NCI-H446 treated with DMSO at 0.1 percent for 48 hours (cell line): Measurements from ENCODE around the gene PAPPA.

ENCODE experiments used
- DNase-seq: peaks from one replicate; lab custom pipeline; 2025; lab: John Stamatoyannopoulos, UW

PAPPA gene

DNA sequence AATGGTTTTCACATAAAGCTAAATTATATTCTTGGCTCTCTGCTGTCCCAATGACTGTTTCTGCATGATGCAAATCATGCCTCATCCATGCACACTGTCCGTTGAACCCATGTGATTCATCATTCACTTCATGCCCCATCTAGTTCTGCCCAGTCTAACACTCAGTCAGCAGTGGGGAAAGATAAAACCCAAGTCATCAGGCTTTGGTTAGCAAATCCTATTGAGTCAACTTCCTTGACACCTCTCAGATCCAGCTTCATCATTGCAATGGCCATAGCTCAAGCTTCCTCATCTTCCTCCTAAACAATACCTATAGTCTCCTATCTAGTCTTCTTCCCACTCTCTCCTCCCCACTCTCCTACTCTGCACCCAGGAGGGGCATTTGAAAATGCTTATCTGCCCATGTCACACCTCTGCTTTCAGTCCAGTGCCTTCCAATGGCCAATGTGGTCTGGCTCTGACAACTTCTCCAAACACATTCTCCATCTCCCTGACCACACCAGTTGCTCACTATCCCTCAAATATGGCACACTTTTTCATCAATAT lies 267.5 kb downstream of the PAPPA start:
- no peak for DNase-seq

DNA sequence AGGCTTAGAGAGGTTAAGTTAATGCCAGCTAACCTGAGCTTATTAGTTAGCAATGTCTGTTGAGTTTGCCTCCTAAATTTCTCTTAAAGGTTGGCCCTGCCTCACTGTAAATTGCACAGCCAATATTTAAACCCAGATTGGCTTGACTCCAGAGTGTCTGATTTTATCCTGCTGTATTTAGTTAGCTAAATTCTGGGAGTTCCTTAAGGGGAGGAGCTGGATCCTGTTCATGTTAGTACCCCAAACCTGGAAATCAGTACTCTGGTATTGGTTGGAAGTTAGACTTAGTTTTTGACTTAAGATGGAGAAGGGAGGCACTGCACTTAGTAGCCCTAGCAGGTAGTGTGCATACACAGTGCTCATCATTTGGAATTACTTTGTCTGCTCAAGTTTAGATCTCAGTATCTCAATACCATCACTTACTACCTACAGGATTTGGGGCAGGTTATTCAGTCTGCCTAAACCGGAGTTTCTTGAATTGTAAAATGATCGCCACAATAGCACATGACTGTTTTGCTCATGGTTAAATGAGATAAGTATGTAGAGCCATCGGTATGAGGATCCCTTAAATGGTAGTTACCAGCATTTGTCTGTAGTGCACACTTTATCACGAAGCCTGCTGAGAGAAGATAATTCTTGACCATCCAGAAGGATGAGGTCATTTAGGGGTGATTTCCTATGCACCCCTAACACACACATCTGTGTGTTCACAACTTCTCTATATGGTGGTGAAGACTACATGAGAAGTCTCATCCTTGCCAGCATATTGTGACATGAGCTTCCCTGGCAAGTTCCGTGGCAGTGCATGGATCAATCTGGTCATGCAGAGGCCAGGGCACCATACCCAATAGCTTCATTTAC lies 268.8 kb downstream of the PAPPA start:
- DNase-seq = no peak

DNA sequence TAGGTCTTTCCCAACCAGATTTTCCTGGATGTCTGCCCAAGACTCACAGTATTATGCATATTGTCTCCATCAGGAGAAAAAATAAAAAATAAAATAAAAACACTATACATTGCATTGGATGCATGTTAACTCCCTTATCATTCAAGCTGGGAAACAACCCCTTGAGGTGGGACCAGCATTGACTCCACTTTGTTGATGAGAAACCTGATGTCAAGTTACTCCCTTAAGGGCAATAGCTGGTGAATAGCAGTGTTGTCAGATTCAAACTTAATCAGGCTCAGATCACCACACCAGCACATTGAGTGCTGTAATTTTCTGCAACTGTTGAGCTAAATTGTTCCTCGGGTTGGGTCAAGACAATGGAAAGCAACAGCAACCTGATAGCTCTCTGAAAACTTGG lies 269.6 kb downstream of the PAPPA start:
- no peak for DNase-seq

DNA sequence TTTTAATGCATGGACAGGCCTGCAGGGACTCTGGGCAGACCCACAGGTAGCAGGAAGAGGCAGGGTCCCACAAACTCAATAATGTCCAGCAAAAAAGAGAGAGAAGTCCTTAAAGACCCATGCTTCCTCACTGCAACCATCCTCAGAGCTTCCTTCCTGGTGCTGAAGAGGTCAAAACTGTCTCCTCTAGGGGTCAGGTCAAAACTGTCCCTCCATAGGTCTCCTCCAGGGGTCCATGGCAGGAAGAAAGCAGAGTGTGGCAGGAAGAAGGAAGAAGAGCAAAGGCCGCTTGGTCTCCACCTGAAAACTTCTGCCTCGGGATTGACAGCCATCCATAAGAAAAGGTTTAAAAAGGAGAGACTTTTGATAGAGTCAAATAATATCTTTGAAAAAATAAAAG lies 271.7 kb downstream of the PAPPA start:
- no peak for DNase-seq

DNA sequence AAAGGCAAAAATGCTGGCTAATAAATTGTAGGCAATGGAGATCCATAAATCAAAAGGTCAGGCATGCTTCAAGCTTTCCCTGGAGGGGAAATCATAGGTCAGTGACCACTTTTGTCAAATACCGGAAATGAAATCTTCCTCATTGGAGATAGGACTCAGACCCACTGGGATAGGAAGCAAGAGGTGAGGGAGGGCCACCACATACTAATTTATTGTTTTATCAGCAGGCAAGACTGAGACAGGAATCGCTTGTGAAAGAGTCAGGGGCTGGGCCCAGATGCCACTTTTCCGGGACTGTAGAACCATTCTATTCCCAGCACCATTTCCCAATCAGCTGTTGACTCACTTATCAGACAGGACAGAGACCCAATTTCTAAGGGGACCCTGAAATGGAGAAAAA lies 277.3 kb downstream of the PAPPA start:
- no peak for DNase-seq

DNA sequence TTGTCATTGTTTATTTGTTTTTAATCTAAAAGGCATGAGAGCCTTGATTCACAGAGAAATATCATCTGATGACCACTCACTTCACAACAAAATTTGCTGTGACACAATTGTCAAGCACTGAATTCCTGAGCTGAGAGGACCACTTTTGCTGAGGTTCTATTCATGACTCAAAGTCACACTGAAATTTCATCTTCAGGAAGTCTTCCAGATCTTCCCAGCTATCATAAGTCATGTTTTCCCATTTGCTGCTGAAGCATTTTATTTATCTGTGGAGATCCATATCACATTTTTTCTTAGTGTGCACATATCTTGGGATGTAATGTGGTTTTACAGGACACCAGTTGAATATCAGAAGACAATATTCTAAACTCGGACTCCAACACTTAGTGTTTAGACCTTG lies 278.5 kb downstream of the PAPPA start:
- DNase-seq = no peak

DNA sequence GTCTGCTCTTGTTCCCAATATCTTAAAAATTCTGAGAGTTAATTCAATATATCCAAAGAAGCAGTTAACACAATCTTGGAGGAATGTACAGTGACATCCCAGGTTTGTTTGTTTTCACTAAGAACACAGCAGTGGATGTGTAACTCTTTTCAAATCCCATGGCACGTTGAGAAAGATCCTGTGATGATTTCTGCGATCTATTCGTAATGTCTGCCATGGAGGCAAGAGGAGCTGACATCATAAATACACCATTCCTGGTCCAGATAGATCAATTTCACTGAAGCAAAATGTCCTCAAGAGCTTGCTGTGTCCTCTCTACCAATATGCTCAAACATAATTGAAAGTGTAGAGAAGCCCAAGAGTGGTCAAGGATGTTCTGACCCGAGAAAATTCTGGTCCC lies 280.7 kb downstream of the PAPPA start:
- no peak for DNase-seq

DNA sequence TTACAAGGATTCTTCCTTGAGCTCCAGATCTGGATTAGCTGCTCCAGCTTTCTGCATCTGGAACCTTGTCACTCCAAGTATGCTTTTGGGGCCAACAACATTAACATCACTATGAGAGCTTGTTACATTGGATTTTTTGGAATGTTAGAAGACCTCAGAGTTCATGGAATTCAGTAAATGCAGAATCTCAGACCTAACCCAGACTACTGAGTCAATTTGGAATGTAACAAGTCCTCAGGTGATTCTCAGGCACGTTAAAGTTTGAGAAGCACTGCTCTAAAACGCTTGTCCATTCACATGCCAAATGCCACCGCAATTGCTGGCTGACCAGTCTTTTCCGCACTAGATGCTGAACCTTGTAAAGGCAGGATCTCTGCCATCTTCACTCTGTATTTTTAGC lies 282.1 kb downstream of the PAPPA start:
- no peak for DNase-seq

DNA sequence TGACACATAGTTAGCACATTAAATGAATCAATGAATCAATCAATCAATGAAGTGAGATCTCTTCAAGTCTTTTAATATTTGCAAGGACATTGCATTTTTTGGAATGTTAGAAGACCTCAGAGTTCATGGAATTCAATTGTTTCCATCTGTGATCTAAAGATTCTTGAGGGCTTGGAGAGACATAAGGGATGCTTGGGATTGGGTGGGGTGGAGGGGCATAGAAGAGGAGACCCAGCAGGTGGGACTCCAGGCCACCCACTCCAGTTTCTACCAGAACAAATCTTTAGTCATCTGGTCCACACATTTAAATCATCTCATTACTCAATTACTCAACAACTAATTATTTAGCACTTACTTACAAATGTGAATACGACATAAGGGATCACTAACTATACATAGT lies 282.5 kb downstream of the PAPPA start:
- DNase-seq = no peak

DNA sequence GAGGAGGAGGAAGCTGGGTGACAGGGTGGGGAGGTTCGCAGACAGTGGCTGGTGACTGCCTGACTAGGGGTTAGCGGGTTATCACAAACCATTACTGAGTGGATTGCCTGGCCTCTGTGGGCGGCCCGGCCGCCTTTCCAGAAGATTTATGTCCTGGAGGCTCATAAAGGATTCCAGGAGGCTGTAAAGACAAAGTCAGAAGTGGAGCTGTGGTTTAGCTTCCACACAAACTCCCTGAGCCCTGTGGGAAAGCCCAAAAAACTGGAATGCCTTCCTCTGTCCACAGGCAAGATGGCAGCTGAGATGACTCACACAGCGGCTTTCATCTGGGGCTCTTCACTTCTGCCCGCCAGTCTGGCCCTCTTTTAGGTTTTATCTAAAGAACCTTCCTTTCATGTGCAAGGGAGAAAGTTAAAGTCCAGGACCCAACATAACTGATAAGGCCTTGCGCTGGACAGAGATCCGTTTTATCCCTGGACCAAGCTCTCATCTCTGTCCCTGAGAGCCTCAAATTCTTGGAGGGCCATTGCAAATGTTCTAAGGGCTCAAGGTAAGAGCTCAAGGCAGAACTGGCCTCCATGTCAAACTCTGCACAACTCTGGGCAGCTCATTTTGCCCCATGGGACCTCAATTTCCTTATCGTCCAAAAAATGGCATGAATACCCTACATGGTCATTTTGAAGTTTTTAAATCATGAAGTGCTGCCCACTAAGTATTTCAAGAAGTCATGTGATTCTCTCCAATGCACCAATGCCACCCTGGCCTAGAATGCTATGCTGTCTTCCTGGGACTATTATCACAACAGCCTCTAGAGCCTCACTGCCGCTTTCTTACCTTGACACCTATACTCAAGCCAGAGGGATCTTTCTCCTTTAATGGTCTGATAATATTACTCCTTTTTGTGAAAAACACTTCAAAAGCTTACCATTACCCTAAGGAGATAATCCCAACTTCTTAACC lies 284.1 kb downstream of the PAPPA start:
- no peak for DNase-seq

DNA sequence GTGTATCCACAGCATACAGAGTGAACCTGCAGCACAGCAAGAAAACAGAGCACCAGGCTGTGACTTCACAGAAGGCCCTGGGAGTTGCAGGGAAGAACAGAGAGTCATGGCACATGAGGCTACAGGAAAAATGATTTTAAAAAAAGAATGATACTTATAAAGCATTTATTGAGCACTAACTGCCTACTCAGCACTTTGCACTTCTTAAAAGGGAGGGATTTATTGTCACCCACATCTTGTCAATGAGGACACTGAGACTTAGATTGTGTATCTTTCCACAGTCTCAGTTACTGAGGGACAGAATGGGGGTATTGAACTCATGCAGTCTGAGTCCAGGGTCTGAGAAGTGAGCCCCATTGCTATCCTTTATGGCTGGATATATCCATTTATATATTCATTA lies 288.9 kb downstream of the PAPPA start:
- DNase-seq = no peak

DNA sequence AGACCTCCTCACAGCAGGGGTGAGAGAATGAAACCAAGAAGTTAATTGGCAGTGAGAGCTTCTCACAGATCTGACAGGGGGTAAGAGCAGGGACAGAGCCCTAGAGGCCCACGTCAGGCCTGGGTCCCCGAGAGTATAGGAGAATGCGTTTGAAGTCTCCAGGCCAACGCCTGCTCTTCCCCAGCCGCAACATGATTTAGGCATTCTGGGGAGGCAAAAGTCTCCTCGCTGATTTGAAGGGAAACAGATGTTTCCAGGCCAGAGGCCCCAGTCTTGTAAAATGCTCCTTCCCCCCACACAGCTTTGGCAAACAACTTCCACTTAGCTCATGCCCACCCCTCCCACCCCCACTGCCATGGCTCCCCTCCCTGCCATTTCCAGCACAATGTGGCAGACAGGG lies 294.3 kb downstream of the PAPPA start:
- no peak for DNase-seq

DNA sequence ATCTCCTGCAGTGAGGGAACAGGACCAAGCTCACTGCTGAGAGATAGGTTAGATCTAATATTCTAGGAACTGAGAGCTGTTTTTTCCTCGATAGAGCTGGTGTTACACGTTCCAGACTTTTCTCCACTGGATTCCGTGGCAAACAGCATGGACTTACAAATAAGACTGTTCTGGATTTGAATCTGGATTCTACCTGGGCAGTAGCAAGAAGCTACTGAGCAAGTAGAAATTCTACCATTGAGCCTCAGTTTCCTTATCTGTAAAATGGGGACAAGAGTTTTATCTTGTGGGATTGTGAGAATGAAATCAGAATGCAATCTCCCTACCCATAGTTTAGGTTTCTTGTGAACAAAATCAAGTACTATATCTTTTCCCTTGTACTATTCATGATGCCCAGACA lies 294.8 kb downstream of the PAPPA start:
- no peak for DNase-seq

DNA sequence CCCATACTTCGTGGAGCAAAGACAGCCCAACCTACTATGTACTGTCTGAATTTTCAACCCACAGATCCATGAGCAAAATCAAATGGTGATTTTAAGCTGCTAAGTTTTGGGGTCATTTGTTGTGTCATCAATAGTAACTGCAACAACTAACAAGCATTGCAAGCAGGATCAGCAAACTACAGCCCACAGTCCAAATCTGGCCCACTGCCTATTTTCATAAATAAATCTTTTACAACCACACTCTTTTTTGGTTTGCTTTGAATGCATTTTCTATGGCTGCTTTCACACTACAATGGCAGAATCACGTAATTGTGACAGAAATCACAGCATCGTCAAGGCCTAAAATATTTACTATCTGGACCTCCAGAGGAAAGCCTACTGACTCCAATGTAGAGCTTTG lies 296.4 kb downstream of the PAPPA start:
- no peak for DNase-seq

DNA sequence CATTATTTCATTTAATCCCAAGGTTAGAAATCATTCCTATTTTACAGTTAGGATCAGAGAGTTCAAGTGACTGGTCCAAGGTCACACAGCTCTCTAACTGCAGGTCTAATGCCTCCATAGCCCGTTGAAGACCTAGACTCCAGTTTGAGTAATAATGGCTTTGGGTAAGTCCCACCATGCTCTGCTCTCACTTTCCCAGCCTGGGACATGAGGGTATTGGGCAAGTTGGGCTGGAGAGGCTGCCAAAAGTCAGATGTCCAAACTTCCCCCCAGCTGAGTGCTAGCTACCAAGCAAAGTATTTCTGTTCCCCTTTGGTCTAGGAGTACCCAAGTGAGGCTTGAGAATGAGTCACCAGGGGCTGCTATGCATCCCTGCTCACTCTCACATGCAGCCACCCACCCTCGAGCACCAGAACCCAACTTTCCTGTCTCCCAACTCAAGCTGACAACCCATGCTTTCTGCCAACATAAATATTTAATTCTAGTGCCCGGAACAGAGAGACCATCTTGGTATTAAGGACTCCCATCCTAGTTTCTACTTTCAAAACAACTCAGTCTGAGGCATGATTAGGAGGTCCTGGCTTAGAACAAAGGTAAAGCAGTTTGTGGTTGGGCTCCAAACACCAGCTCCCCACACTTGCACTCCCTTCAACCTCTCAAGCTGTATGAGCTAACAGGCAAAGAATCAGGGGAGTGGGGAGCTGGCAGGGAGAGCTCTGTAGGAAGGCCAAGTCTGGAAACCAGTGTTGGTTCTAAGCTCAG lies 297.0 kb downstream of the PAPPA start:
- no peak for DNase-seq

DNA sequence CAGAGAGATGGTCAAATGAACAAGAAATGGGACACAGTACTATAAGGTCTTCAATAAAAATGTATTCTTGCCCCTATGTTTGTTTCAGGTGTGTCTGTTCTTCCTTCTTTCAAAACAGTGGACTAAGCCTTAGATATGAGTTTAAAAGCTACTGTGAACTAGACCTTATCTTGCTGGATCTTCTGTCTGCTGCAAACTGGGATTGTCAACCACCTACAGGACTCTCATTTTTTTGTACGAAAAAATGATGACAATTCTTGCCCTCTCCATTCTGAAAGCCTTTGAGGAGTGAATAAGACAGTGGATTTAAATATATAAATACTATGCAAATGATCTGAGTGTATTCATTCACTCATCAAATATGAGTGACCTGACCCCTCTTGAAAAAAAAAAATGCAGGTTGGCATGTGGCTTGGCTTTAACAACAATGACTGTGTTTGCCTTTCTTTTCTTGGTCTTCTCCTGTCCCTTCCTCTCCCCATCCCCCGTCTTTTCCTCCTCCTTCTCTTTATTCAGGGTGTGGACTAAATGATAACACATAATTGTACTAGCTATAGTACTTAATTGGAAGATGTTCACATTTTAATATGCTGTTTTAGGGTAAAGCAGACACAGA lies 298.0 kb downstream of the PAPPA start:
- no peak for DNase-seq
